WERI-Rb-1 (cell line): ENCODE data around the gene STXBP4.

Experiments
- DNase-seq: peaks from one replicate; pipeline ENCODE4 v3.0.0-alpha.2; 2020
- H3K27ac ChIP-seq: fragments of 250-450 bp; sonication (Bioruptor Pico); 2 replicates; pipeline ENCODE4 v1.5.1; 2020; ENCODE audit warnings: mild to moderate bottlenecking, moderate library complexity
- H3K27me3 ChIP-seq: fragments of 250-450 bp; sonication (Bioruptor Pico); 2 replicates; pipeline ENCODE4 v1.5.1; 2021; ENCODE audit warnings: mild to moderate bottlenecking, low read depth, moderate library complexity; ENCODE audit not compliant: insufficient read depth, severe bottlenecking
- H3K36me3 ChIP-seq: fragments of 250-450 bp; sonication (Bioruptor Pico); 2 replicates; pipeline ENCODE4 v1.5.1; 2020; ENCODE audit warnings: mild to moderate bottlenecking, moderate library complexity
- H3K4me3 ChIP-seq: 2 replicates; pipeline ENCODE4 v1.5.1; 2011; ENCODE audit warnings: low read depth, mild to moderate bottlenecking, control low read depth, low read length
- H3K9me3 ChIP-seq: fragments of 250-450 bp; sonication (Bioruptor Pico); 2 replicates; pipeline ENCODE4 v1.5.1; 2021; ENCODE audit warnings: mild to moderate bottlenecking, moderate library complexity; ENCODE audit not compliant: severe bottlenecking
- TF ChIP-seq, protein P1 (sequence below): IDR thresholded peaks from 2 replicates; pipeline ENCODE4 v1.5.1; 2011; ENCODE audit warnings: low read depth, mild to moderate bottlenecking, control low read depth, inconsistent platforms, low read length

The STXBP4 gene

DNA sequence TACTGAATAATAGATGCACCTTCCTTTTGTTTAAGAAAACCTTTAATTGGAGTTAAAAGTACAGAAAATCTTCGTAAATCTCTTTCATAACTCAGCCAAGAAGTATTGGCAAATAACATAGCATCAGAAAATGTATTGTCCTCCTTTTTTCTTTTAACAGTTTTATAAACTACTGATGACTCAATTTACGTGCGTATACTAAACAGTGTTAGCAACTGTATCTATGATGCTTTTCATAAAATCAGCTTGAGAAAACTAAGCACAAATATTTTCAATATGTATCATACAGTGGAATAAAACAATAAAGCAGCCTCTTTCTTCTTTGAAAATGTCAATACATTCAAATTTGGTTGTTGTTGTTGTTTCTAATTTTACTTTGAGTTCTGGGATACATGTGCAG lies 88.6 kb downstream of the STXBP4 start:
- Histone ChIP-seq H3K4me3 (no peak overlapping the region), H3K36me3 (no peaks in the 10 kb centered on the region), H3K27ac (no peak overlapping the region), H3K9me3 (no peaks in the 10 kb centered on the region), H3K27me3 (no peaks in the 10 kb centered on the region)
- DNase-seq: no peak
- TF ChIP-seq, protein P1, sequence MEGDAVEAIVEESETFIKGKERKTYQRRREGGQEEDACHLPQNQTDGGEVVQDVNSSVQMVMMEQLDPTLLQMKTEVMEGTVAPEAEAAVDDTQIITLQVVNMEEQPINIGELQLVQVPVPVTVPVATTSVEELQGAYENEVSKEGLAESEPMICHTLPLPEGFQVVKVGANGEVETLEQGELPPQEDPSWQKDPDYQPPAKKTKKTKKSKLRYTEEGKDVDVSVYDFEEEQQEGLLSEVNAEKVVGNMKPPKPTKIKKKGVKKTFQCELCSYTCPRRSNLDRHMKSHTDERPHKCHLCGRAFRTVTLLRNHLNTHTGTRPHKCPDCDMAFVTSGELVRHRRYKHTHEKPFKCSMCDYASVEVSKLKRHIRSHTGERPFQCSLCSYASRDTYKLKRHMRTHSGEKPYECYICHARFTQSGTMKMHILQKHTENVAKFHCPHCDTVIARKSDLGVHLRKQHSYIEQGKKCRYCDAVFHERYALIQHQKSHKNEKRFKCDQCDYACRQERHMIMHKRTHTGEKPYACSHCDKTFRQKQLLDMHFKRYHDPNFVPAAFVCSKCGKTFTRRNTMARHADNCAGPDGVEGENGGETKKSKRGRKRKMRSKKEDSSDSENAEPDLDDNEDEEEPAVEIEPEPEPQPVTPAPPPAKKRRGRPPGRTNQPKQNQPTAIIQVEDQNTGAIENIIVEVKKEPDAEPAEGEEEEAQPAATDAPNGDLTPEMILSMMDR: no peak

DNA sequence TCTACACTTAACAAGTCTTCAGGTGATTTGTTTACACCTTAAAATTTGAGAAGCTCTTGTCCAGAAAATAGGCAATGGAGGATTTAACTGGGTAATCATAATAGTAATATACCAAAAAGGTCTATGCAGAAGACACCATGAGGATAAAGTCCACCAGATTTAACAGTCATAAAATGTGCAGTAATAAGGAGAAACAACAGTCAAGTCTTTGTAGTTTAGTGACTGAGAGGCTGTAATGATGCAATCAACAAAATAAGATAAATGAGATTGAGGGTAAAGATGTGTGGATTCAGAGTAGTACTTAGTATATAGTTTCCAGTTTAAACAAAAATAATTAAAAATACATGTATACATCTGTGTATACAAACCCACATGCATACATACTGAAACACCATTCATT lies 91.2 kb downstream of the STXBP4 start:
- no peak for DNase-seq
- Histone ChIP-seq H3K4me3 (no peak overlapping the region), H3K36me3 (no peaks in the 10 kb centered on the region), H3K9me3 (no peaks in the 10 kb centered on the region), H3K27ac (no peak overlapping the region), H3K27me3 (no peaks in the 10 kb centered on the region)
- TF ChIP-seq, protein P1: no peak

DNA sequence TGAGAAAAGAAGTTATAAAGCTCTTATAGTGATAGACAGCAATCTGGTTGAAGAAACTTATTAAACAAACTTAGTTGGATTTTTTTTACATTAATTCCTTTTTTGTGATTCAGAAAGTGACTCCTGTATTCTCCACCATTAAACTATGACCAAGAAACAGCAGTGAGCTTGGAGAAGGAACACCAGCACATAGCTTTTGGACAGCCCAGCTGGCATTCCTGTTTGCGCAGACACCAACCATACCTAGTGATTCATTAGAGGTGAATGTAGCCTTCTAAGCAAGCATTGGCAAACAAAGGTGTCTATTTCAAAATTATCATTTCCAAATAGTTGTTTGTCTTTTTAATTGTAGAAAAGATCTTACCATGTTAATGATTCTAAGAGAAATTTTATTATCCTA lies 94.4 kb downstream of the STXBP4 start:
- no peaks in the 10 kb centered on the region for H3K9me3 ChIP-seq
- H3K36me3 ChIP-seq: no peaks in the 10 kb centered on the region
- TF ChIP-seq, protein P1: no peak
- H3K27ac ChIP-seq: no peak overlapping the region
- DNase-seq: no peak
- H3K4me3 ChIP-seq: no peak overlapping the region
- no peaks in the 10 kb centered on the region for H3K27me3 ChIP-seq

DNA sequence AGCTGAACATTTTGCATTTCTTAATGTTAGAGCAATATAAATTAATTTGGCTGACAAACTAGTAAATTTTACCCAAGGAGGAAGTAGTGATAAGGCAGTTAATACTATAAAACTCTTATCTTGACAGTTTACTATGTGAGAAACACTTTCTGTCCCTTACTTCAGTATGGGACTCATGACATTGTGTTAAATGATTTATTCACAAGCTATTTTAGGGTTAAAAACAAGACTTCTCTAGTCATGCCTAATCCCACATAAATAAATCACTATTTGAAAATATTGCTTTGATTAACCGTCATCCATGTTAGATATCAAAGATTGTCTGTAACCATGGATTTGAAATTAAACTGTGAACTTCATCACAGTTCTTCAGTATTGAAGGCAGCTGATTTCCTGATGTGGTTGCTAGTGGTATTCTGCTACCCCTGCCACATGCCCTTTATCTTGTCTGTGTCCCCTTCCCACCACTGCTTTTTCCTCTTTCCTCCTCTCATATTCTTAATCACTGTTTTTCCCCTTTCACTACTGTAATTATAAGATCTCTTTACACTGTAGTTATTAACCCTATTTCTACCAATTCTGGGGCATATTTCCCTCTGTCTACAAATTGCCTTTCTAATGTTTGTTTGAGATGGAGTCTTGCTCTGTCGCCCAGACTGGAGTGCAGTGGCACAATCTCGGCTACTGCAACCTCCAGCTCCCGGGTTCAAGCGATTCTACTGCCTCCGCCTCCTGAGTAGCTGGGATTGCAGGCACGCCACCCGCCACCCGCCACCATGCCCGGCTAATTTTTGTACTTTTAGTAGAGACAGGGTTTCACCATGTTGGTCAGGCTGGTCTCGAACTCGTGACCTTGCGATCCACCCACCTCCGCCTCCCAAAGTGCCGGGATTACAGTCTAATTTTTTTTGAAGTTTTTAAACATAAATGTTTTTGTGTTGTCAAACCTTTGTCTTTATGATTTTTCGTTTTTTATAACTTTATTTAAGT lies 95.6 kb downstream of the STXBP4 start:
- DNase-seq: no peak
- Histone ChIP-seq H3K27ac (no peak overlapping the region), H3K9me3 (no peaks in the 10 kb centered on the region), H3K4me3 (no peak overlapping the region), H3K27me3 (no peaks in the 10 kb centered on the region), H3K36me3 (no peaks in the 10 kb centered on the region)
- TF ChIP-seq, protein P1: no peak

DNA sequence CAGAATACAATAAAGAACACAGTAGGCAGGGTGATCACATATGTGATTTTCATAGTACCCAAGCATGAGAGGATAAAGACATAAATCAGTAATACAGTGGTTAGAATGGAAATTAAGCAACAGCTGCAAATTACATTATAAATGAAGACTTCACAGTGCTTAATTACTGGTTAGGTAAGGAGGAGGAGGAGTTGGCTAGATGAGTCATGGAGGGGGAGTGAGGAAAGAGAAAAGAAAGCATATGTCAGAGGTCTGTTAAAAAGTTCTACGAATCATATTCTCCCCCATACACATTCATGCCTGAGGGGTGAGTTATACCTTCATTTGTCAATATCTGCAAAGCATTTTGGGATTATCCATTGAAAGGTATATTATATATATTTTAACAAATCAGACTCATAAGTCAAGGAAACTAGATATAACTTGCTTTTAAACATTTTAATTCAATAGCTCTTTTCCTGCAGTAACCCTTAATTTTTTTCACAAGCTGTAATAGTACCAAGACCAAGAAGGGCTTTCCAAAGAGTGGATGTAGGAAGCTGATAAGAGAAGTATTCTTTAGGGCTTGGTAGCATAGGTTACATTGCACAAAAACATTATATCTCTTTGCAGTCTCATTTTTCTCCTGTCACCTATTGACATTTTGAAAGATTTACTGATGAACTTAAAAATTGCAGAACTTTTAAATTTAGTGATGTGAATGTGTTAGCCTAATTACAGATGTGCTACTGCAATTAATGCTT lies 99.3 kb downstream of the STXBP4 start:
- no peak overlapping the region for H3K4me3 ChIP-seq
- TF ChIP-seq, protein P1: no peak
- H3K36me3 ChIP-seq: no peaks in the 10 kb centered on the region; the same call in 1 of the 2 replicates
- H3K9me3 ChIP-seq: no peaks in the 10 kb centered on the region
- H3K27ac ChIP-seq: no peak overlapping the region
- H3K27me3 ChIP-seq: no peaks in the 10 kb centered on the region
- no peak for DNase-seq
